Measurements from ENCODE around the gene IL4R.
A peak's percentile ranks its signal among the peaks of the same experiment; 100 is the strongest.

The IL4R gene

GRCh38 chr16:27317320-27317719 lies 3.5 kb downstream of the IL4R start:
- DNase-seq: no peak
- Mint-ChIP-seq H3K4me1 (peaks cover 64% of the 10 kb centered on the region), H3K27ac (peak overlapping the region; percentile 92 to 95), H3K4me3 (peak overlapping the region; percentile 95 to 97), H3K27me3 (no peaks in the 10 kb centered on the region), H3K9me3 (no peaks in the 10 kb centered on the region)
- ATAC-seq: no peak

GRCh38 chr16:27317738-27318391 lies 4.1 kb downstream of the IL4R start:
- ATAC-seq (peak; percentile 66), DNase-seq (peak in 1 of 2 donors; percentile 81)
- Mint-ChIP-seq H3K4me1 (peaks cover 64% of the 10 kb centered on the region), H3K9me3 (no peaks in the 10 kb centered on the region), H3K4me3 (peak overlapping the region; percentile 95 to 97), H3K27ac (peak overlapping the region; percentile 95 to 99), H3K27me3 (no peaks in the 10 kb centered on the region)

- Mint-ChIP-seq H3K27me3 (no peaks in the 10 kb centered on the region), H3K4me3 (peak overlapping the region; percentile 95 to 97), H3K4me1 (peaks cover 65% of the 10 kb centered on the region), H3K9me3 (no peaks in the 10 kb centered on the region), H3K27ac (peak overlapping the region; percentile 89 to 99)
- DNase-seq: peak; percentile 76 to 82
- peak; percentile 83 for ATAC-seq
Measured at GRCh38 chr16:27318392-27319256, 4.8 kb downstream of the IL4R start.

GRCh38 chr16:27319257-27319965 lies 5.6 kb downstream of the IL4R start:
- H3K4me1 Mint-ChIP-seq: peaks cover 73% of the 10 kb centered on the region
- peak overlapping the region; percentile 89 to 99 for H3K27ac Mint-ChIP-seq
- DNase-seq (no peak), ATAC-seq (no peak)
- no peaks in the 10 kb centered on the region for H3K9me3 Mint-ChIP-seq
- no peaks in the 10 kb centered on the region for H3K27me3 Mint-ChIP-seq
- peak overlapping the region; percentile 95 to 97 for H3K4me3 Mint-ChIP-seq

- Mint-ChIP-seq H3K4me1 (peaks cover 83% of the 10 kb centered on the region), H3K4me3 (peak overlapping the region; percentile 59 to 95), H3K27ac (peak overlapping the region; percentile 19 to 85), H3K27me3 (no peaks in the 10 kb centered on the region), H3K9me3 (no peaks in the 10 kb centered on the region)
- no peak for ATAC-seq
- no peak for DNase-seq
Measured at GRCh38 chr16:27320261-27321012, 6.7 kb downstream of the IL4R start.

GRCh38 chr16:27321013-27321915 lies 7.5 kb downstream of the IL4R start:
- ATAC-seq (no peak), DNase-seq (no peak)
- Mint-ChIP-seq H3K27me3 (no peaks in the 10 kb centered on the region), H3K27ac (peak overlapping the region; percentile 19 to 85), H3K4me3 (peak overlapping the region; percentile 56 to 95), H3K9me3 (no peaks in the 10 kb centered on the region), H3K4me1 (peaks cover 91% of the 10 kb centered on the region)

- Mint-ChIP-seq H3K27ac (peak overlapping the region; percentile 47 to 96), H3K27me3 (no peaks in the 10 kb centered on the region), H3K9me3 (no peaks in the 10 kb centered on the region), H3K4me1 (peaks cover 99% of the 10 kb centered on the region), H3K4me3 (peak overlapping the region; percentile 47 to 57)
- DNase-seq (no peak), ATAC-seq (no peak)
Measured at GRCh38 chr16:27322858-27323780, 9.3 kb downstream of the IL4R start.

- H3K4me1 Mint-ChIP-seq: peaks cover 99% of the 10 kb centered on the region
- no peaks in the 10 kb centered on the region for H3K9me3 Mint-ChIP-seq
- H3K4me3 Mint-ChIP-seq: peak overlapping the region; percentile 52 to 57
- H3K27ac Mint-ChIP-seq: peak overlapping the region; percentile 85 to 96
- no peak for DNase-seq
- ATAC-seq: no peak
- no peaks in the 10 kb centered on the region for H3K27me3 Mint-ChIP-seq
Measured at GRCh38 chr16:27323781-27324561, 10.2 kb downstream of the IL4R start.

- H3K9me3 Mint-ChIP-seq: no peaks in the 10 kb centered on the region
- H3K4me3 Mint-ChIP-seq: peak overlapping the region; percentile 42 to 77
- ATAC-seq (no peak), DNase-seq (no peak)
- H3K27me3 Mint-ChIP-seq: no peaks in the 10 kb centered on the region
- peak overlapping the region; percentile 65 to 92 for H3K27ac Mint-ChIP-seq
- peaks cover 99% of the 10 kb centered on the region for H3K4me1 Mint-ChIP-seq
Measured at GRCh38 chr16:27324851-27325301, 11.1 kb downstream of the IL4R start.

GRCh38 chr16:27325736-27326135 lies 12.0 kb downstream of the IL4R start:
- peak overlapping the region; percentile 65 to 77 for H3K4me3 Mint-ChIP-seq
- peaks cover 97% of the 10 kb centered on the region for H3K4me1 Mint-ChIP-seq
- no peak for DNase-seq
- no peak for ATAC-seq
- no peaks in the 10 kb centered on the region for H3K9me3 Mint-ChIP-seq
- H3K27me3 Mint-ChIP-seq: no peaks in the 10 kb centered on the region
- peak overlapping the region; percentile 94 to 96 for H3K27ac Mint-ChIP-seq

- no peaks in the 10 kb centered on the region for H3K9me3 Mint-ChIP-seq
- peak; percentile 10 for ATAC-seq
- no peaks in the 10 kb centered on the region for H3K27me3 Mint-ChIP-seq
- peaks cover 97% of the 10 kb centered on the region for H3K4me1 Mint-ChIP-seq
- peak overlapping the region; percentile 65 to 77 for H3K4me3 Mint-ChIP-seq
- no peak for DNase-seq
- peak overlapping the region; percentile 94 to 96 for H3K27ac Mint-ChIP-seq
Measured at GRCh38 chr16:27326251-27326650, 12.5 kb downstream of the IL4R start.

GRCh38 chr16:27326738-27327585 lies 13.2 kb downstream of the IL4R start:
- peak in 1 of 2 donors; percentile 55 for DNase-seq
- ATAC-seq: peak; percentile 82
- H3K4me1 Mint-ChIP-seq: peaks cover 89% of the 10 kb centered on the region
- peak overlapping the region; percentile 80 to 96 for H3K27ac Mint-ChIP-seq
- H3K4me3 Mint-ChIP-seq: peak overlapping the region; percentile 65 to 77
- H3K27me3 Mint-ChIP-seq: no peaks in the 10 kb centered on the region
- H3K9me3 Mint-ChIP-seq: no peaks in the 10 kb centered on the region
